ENCODE data around the gene EPC1.
"Not testable (repeated sequence)": the region's sequence is repeated elsewhere in the genome, so short reads cannot be mapped to it uniquely, and the experiment has no call there.

Gene EPC1

DNA sequence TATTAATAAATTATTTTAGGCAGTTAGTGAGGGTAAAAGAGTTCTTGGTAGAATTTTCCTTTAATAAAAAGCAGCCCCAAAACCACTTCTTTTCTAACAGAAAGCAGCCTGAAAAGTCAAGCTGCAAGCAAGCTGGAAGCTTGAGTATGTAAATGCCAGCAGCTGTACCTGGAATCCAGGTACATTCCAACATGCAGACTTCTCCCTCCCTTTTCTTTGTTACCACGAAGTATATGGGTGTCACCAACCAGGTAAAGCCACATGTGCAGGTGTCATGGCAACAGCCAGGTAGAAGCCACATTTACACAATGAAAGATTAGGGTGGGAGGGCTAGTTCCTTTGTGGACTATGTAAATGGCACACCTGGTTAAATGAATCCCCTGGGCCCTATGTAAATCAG, 114.6 kb downstream of the EPC1 start:
- DNase-seq (ENCODE audit: low read depth in 3 of 3), result no peak

DNA sequence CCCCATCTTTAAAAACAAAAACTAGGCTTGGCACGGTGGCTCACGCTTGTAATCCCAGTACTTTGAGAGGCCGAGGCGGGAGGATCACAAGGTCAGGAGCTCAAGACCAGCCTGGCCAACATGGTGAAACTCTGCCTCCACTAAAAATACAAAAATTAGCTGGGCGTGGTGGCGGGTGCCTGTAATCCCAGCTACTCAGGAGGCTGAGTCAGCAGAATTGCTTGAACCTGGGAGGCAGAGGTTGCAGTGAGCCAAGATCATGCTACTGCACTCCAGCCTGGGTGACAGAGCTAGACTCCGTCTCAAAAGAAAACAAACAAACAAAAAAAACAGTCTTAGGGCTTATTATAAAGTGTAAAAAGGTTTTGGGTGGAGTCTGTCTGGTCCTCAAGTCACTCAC, 117.2 kb downstream of the EPC1 start:
- not testable (repeated sequence) for DNase-seq (ENCODE audit: low read depth in 3 of 3)

- no peak for DNase-seq (ENCODE audit: low read depth in 3 of 3)
These were observed 117.8 kb downstream of the EPC1 start for GRCh38 chr10:32229170-32229569.

GRCh38 chr10:32227802-32228201, 119.2 kb downstream of the EPC1 start:
- no peak for DNase-seq (ENCODE audit: low read depth in 3 of 3)

DNA sequence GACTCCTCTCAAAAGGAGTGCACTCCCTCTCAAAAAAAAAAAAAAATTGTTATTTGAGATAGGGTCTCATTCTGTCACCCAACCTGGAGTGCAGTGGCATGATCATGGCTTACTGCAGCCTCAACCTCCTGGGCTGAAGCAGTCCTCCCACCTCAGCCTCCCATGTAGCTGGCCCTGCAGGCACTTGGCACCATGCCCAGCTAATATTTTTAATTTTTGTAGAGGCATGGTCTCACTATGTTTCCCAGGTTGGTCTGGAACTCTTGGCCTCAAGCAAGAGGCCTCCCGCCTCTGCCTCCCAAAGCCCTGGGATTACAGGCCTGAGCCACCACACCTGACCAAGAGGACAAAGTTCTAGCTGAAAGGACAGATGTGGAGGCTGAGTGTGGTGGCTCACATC, 120.3 kb downstream of the EPC1 start:
- no peak for DNase-seq (ENCODE audit: low read depth in 3 of 3)

- DNase-seq (ENCODE audit: low read depth in 3 of 3), result no peak
These were observed 121.0 kb downstream of the EPC1 start for GRCh38 chr10:32225976-32226375.

GRCh38 chr10:32222376-32222775, 124.6 kb downstream of the EPC1 start:
- not testable (repeated sequence) for DNase-seq (ENCODE audit: low read depth in 3 of 3)

DNA sequence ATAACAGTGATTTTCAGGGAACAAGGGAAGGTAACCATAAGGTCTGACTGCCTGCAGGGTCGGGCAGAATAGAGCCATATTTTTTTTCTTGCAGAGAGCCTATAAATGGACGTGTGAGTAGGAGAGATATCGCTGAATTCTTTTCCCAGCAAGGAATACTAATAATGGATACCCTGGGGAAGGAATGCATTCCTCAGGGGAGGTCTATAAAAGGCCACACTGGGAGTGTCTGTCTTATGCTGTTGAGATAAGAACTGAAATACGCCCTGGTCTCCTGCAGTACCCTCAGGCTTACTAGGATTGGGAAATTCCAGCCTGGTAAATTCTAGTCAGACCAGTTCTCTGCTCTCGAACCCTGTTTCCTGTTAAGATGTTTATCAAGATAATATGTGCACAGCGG, 127.8 kb downstream of the EPC1 start:
- not testable (repeated sequence) for DNase-seq (ENCODE audit: low read depth in 3 of 3)

DNA sequence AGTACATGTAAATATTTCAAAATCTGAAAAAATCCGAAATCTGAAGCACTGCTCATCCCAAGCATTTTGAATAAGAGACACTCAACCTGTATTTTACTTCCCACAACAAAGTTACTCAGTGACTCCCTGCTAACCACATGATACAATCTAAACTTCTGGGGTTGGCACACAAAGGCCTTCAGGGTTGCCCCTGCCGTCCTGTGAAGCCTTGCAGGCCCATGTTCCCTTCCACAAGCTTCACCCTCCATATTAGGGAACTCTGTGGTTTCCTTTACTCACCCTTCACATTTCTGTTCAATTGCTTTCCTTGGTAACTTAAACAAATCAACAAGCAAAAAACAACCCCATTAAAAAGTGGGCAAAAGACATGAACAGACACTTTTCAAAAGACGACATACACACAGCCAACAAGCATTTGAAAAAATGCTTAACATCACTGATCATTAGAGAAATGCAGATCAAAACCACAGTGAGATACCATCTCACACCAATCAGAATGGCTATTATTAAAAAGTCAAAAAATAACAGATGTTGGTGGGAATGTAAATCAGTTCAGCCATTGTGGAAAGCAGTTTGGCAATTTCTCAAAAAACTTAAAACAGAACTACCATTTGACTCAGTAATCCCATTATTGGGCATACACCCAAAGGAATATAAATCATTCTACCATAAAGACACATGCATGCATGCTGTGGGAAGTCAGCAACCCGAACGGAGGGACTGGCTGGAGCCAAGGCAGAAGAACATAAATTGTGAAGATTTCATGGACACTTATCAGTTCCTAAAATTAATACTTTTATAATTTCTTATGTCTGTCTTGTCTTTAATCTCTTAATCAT, 128.5 kb downstream of the EPC1 start:
- DNase-seq (ENCODE audit: low read depth in 3 of 3), result not testable (repeated sequence)

All from stimulated activated CD4-positive, alpha-beta T cell treated with anti-CD3 and anti-CD28 coated beads, TNF-alpha, amount 100 ng/mL, for 4 hours (primary cell).